HepG2 (cell line): Measurements from ENCODE around the gene PLCB1. TPM values are rescaled to one million over a fixed set of nuclear protein-coding genes. Genes with fewer than 3 reads are reported as not detected.

ENCODE experiments used
- ERF ChIP-seq: IDR thresholded peaks from 2 replicates; pipeline ENCODE4 v1.6.1; 2018; ENCODE audit warnings: missing biosample characterization, missing genetic modification reagents
- FOXA3 ChIP-seq: IDR thresholded peaks from 2 replicates; pipeline ENCODE4 v1.6.1; 2016; ENCODE audit warnings: missing genetic modification reagents, missing compliant biosample characterization
- GFI1 ChIP-seq: sonication (generic); formaldehyde crosslinking; IDR thresholded peaks from 2 replicates; pipeline ENCODE4 v1.5.0; 2020; ENCODE audit warnings: missing genetic modification reagents, mild to moderate bottlenecking, borderline replicate concordance
- HDAC1 ChIP-seq: sonication (generic); formaldehyde crosslinking; IDR thresholded peaks from 2 replicates; pipeline ENCODE4 v1.5.1; 2020; ENCODE audit warnings: mild to moderate bottlenecking, missing genetic modification reagents
- HMG20A ChIP-seq: IDR thresholded peaks from 2 replicates; pipeline ENCODE4 v1.6.1; 2016; ENCODE audit warnings: borderline replicate concordance
- HMGXB3 ChIP-seq: sonication (generic); formaldehyde crosslinking; IDR thresholded peaks from 2 replicates; pipeline ENCODE4 v1.4.0; 2020; ENCODE audit warnings: missing genetic modification reagents, borderline replicate concordance
- HNF4A ChIP-seq: sonication (generic); formaldehyde crosslinking; IDR thresholded peaks from 2 replicates; pipeline ENCODE4 v1.4.0; 2020; ENCODE audit warnings: missing genetic modification reagents
- LCORL ChIP-seq, 2 experiments: fragments of 450-650 bp in 1 of 2; sonication (generic) in 1 of 2; formaldehyde crosslinking in 1 of 2; IDR thresholded peaks; 2 replicates each; pipeline versions ENCODE4 v1.5.0 to v1.6.1; 2017 to 2020; ENCODE audit warnings: antibody characterized with exemption in 1 of 2, missing genetic modification reagents in 1 of 2
- MBNL3 ChIP-seq: fragments of 250-450 bp; sonication (Bioruptor Pico); conservative IDR thresholded peaks from 2 replicates; pipeline ENCODE4 v1.8.0; 2022; ENCODE audit warnings: mild to moderate bottlenecking, inconsistent platforms
- MED1 ChIP-seq: sonication (generic); formaldehyde crosslinking; IDR thresholded peaks from 2 replicates; pipeline ENCODE4 v1.4.0; 2020; ENCODE audit warnings: missing genetic modification reagents
- MEIS2 ChIP-seq: sonication (generic); formaldehyde crosslinking; IDR thresholded peaks from 2 replicates; pipeline ENCODE4 v1.9.0; 2021; ENCODE audit warnings: mild to moderate bottlenecking, missing genetic modification reagents
- PAWR ChIP-seq: sonication (generic); formaldehyde crosslinking; IDR thresholded peaks from 2 replicates; pipeline ENCODE4 v1.4.0; 2020; ENCODE audit warnings: missing genetic modification reagents, mild to moderate bottlenecking, borderline replicate concordance
- SIN3B ChIP-seq: fragments of 150-350 bp; IDR thresholded peaks from 2 replicates; pipeline ENCODE4 v1.6.1; 2014; ENCODE audit warnings: low read length
- SOX13 ChIP-seq, 3 experiments: fragments of 450-650 bp in 1 of 3; sonication (generic) in 1 of 3; formaldehyde crosslinking in 1 of 3; IDR thresholded peaks in 2 of 3; conservative IDR thresholded peaks in 1 of 3; 2 replicates each; pipeline versions ENCODE4 v1.5.0 to v1.6.1; 2016 to 2020; ENCODE audit warnings: antibody characterized with exemption in 1 of 3, mild to moderate bottlenecking in 1 of 3, missing compliant biosample characterization in 1 of 3, missing genetic modification reagents in 1 of 3, moderate library complexity in 1 of 3
- THAP11 ChIP-seq: IDR thresholded peaks from 2 replicates; pipeline ENCODE4 v1.6.1; 2016; ENCODE audit warnings: missing biosample characterization, missing genetic modification reagents
- WIZ ChIP-seq: sonication (generic); formaldehyde crosslinking; IDR thresholded peaks from 2 replicates; pipeline ENCODE4 v1.5.1; 2020; ENCODE audit warnings: mild to moderate bottlenecking, missing genetic modification reagents
- ZBTB49 ChIP-seq: sonication (generic); formaldehyde crosslinking; IDR thresholded peaks from 2 replicates; pipeline ENCODE4 v1.4.0; 2020; ENCODE audit warnings: missing genetic modification reagents, borderline replicate concordance
- ZFP90 ChIP-seq: sonication (generic); formaldehyde crosslinking; IDR thresholded peaks from 2 replicates; pipeline ENCODE4 v1.8.0; 2022; ENCODE audit warnings: missing genetic modification reagents, mild to moderate bottlenecking, inconsistent platforms, borderline replicate concordance
- ZNF264 ChIP-seq: sonication (generic); formaldehyde crosslinking; IDR thresholded peaks from 2 replicates; pipeline ENCODE4 v1.4.0; 2020; ENCODE audit warnings: missing genetic modification reagents
- ZNF317 ChIP-seq: sonication (generic); formaldehyde crosslinking; IDR thresholded peaks from 2 replicates; pipeline ENCODE4 v1.5.0; 2020; ENCODE audit warnings: mild to moderate bottlenecking, missing genetic modification reagents
- ZNF331 ChIP-seq: sonication (generic); formaldehyde crosslinking; IDR thresholded peaks from 2 replicates; pipeline ENCODE4 v1.4.0; 2020; ENCODE audit warnings: missing genetic modification reagents
- ZNF558 ChIP-seq: sonication (generic); formaldehyde crosslinking; IDR thresholded peaks from 2 replicates; pipeline ENCODE4 v1.9.0; 2022; ENCODE audit warnings: mild to moderate bottlenecking, missing genetic modification reagents, borderline replicate concordance
- ZNF670 ChIP-seq: sonication (generic); formaldehyde crosslinking; IDR thresholded peaks from 2 replicates; pipeline ENCODE4 v1.8.0; 2022; ENCODE audit warnings: mild to moderate bottlenecking, missing genetic modification reagents, borderline replicate concordance
- polyA plus RNA-seq, 8 experiments: library from polyadenylated mRNA; depleted of rRNA in 3 of 8; stranded (reverse) in 7 of 8; unstranded in 1 of 8; fragments of >200 nt; fragmentation: Illumina TruSeq in 4 of 8; extraction: Trizol in 4 of 8; gene quantifications; 2 replicates each; pipeline versions ENCODE4 v1.2.1 to v1.2.3, GENCODE V29; 2011 to 2016; ENCODE audit warnings: low read depth in 4 of 8, missing spikeins in 1 of 8, mixed read lengths in 1 of 8; ENCODE audit not compliant: insufficient read depth in 1 of 8
- total RNA-seq, 5 experiments: library from RNA; depleted of rRNA; stranded (reverse); fragments of >200 nt; fragmentation: Illumina TruSeq; extraction: Trizol; gene quantifications; 2 replicates each; pipeline ENCODE4 v1.2.3, GENCODE V29; 2016; ENCODE audit warnings: low read depth in 1 of 5

The PLCB1 gene
- total and polyA plus RNA-seq, 2 of the 13 experiments (the other 11 are each of a cell fraction or from before 2014, with no cell fraction given): 42.4 to 55.9 TPM

GRCh38 chr20:8190043-8190880 lies 58.2 kb downstream of the PLCB1 start (continued):
- peak; percentile 69 for TF ChIP-seq GFI1 (CRISPR knock-in tag)
- TF ChIP-seq ZNF670: peak; percentile 62; the same call in 1 of the 2 replicates
- TF ChIP-seq HDAC1: peak; percentile 86
- no peak for TF ChIP-seq PAWR (CRISPR knock-in tag)
- TF ChIP-seq WIZ (CRISPR knock-in tag): 0 out of 2 replicates have a peak, but pooled peaks have one; percentile 80
- peak; percentile 41; the same call in 1 of the 2 replicates for TF ChIP-seq ZNF317 (CRISPR knock-in tag)
- peak; percentile 78 for TF ChIP-seq FOXA3 (CRISPR knock-in tag)
- TF ChIP-seq LCORL (IDR thresholded peaks at IDR 0.05): no peak
- TF ChIP-seq LCORL (CRISPR knock-in tag; IDR thresholded peaks at IDR 0.05): peak; percentile 36; the same call in 1 of the 2 replicates
- no peak for TF ChIP-seq ZBTB49 (CRISPR knock-in tag)
- peak; percentile 52; the same call in 1 of the 2 replicates for TF ChIP-seq ZFP90 (CRISPR knock-in tag)
- peak; percentile 65; the same call in 1 of the 2 replicates for TF ChIP-seq MEIS2
- TF ChIP-seq MED1 (CRISPR knock-in tag): peak; percentile 94
- TF ChIP-seq THAP11 (CRISPR knock-in tag): peak; percentile 40; the same call in 1 of the 2 replicates
- TF ChIP-seq ZNF264 (CRISPR knock-in tag): peak; percentile 93
- no peak for TF ChIP-seq MBNL3 (CRISPR knock-in tag)
- peak; percentile 73; the same call in 1 of the 2 replicates for TF ChIP-seq HMG20A (CRISPR knock-in tag)
- peak; percentile 67 for TF ChIP-seq ERF (CRISPR knock-in tag)
- TF ChIP-seq SIN3B: no peak
- TF ChIP-seq ZNF558 (CRISPR knock-in tag): no peak
- TF ChIP-seq ZNF331: peak; percentile 82
- peak; percentile 28; the same call in 1 of the 2 replicates for TF ChIP-seq HMGXB3 (CRISPR knock-in tag)
- no peak for TF ChIP-seq SOX13 (IDR thresholded peaks at IDR 0.05)
- peak in 1 of 2 experiments; percentile 91; a peak in 2 of 4 replicates for TF ChIP-seq SOX13 (CRISPR knock-in tag; conservative IDR thresholded peaks at IDR 0.05 in 1 of 2, IDR thresholded peaks at IDR 0.05 in 1 of 2)
- TF ChIP-seq HNF4A (CRISPR knock-in tag): peak; percentile 65
